ENCODE results near the gene GLG1. TPM values are rescaled to one million over a fixed set of nuclear protein-coding genes. Genes with fewer than 3 reads are reported as not detected.
"Not testable (repeated sequence)": the region's sequence is repeated elsewhere in the genome, so short reads cannot be mapped to it uniquely, and the experiment has no call there.

GLG1 gene
- total and polyA plus RNA-seq, 4 donors, result 24.6 to 156 (median 78.2) TPM

- H3K27ac ChIP-seq (ENCODE audit: low read depth in 1 of 2, low read length in 1 of 2), result no peak overlapping the region
- whole genome bisulfite sequencing, 2 donors, result 95 to 97% methylated on average over 5 of the region's 5 CpGs
- peaks cover 0 to 7% (median 2%) of the 10 kb centered on the region in 4 donors for H3K36me3 ChIP-seq (ENCODE audit: control insufficient read depth in 4 of 4, insufficient read depth in 4 of 4, low read length in 4 of 4)
- DNase-seq (no peak), ATAC-seq (ENCODE audit: insufficient read depth, low FRiP score) (no peak)
- no peak for TF ChIP-seq CTCF (IDR thresholded peaks at IDR 0.05; ENCODE audit: control extremely low read depth, extremely low read depth)
- peaks cover 0 to 6% (median 0%) of the 10 kb centered on the region in 5 donors for H3K4me1 ChIP-seq (ENCODE audit: control insufficient read depth in 5 of 5, insufficient read depth in 5 of 5, low read length in 5 of 5)
- H3K4me3 ChIP-seq, result no peak overlapping the region
- H3K9me3 ChIP-seq (ENCODE audit: control insufficient read depth in 4 of 4, insufficient read depth in 3 of 4, low read length in 3 of 4), result peaks cover 0 to 2% (median 1%) of the 10 kb centered on the region in 4 donors
- H3K9ac ChIP-seq (ENCODE audit: insufficient read depth in 1 of 2, low read length in 2 of 2), result no peak overlapping the region
- H3K27me3 ChIP-seq (ENCODE audit: control insufficient read depth in 3 of 3, insufficient read depth in 3 of 3, low read length in 2 of 3), result no peaks in the 10 kb centered on the region
Observed at GRCh38 chr16:74524117-74524516, 82.8 kb downstream of the GLG1 start.

GRCh38 chr16:74523706-74524105, 83.2 kb downstream of the GLG1 start:
- DNase-seq; H3K9me3 ChIP-seq (ENCODE audit: control insufficient read depth in 4 of 4, insufficient read depth in 3 of 4, low read length in 3 of 4); H3K36me3 ChIP-seq (ENCODE audit: control insufficient read depth in 4 of 4, insufficient read depth in 4 of 4, low read length in 4 of 4); H3K27ac ChIP-seq (ENCODE audit: low read depth in 1 of 2, low read length in 1 of 2); H3K4me3 ChIP-seq; ATAC-seq (ENCODE audit: insufficient read depth, low FRiP score); H3K27me3 ChIP-seq (ENCODE audit: control insufficient read depth in 3 of 3, insufficient read depth in 3 of 3, low read length in 2 of 3); H3K4me1 ChIP-seq (ENCODE audit: control insufficient read depth in 5 of 5, insufficient read depth in 5 of 5, low read length in 5 of 5); H3K9ac ChIP-seq (ENCODE audit: insufficient read depth in 1 of 2, low read length in 2 of 2): not testable (repeated sequence)
- 98% methylated on average over 3 of the region's 3 CpGs for WGBS, 2 donors

GRCh38 chr16:74522160-74522559, 84.8 kb downstream of the GLG1 start:
- peaks cover 0 to 5% (median 2%) of the 10 kb centered on the region in 4 donors for H3K36me3 ChIP-seq (ENCODE audit: control insufficient read depth in 4 of 4, insufficient read depth in 4 of 4, low read length in 4 of 4)
- no peak overlapping the region for H3K4me3 ChIP-seq
- no peaks in the 10 kb centered on the region for H3K27me3 ChIP-seq (ENCODE audit: control insufficient read depth in 3 of 3, insufficient read depth in 3 of 3, low read length in 2 of 3)
- 95 to 96% methylated on average over 6 of the region's 6 CpGs for WGBS, 2 donors
- ATAC-seq (ENCODE audit: insufficient read depth, low FRiP score) (no peak), DNase-seq (no peak)
- H3K4me1 ChIP-seq (ENCODE audit: control insufficient read depth in 5 of 5, insufficient read depth in 5 of 5, low read length in 5 of 5), result peaks cover 0 to 6% (median 0%) of the 10 kb centered on the region in 5 donors
- H3K9me3 ChIP-seq (ENCODE audit: control insufficient read depth in 4 of 4, insufficient read depth in 3 of 4, low read length in 3 of 4), result peaks cover 0 to 2% (median 1%) of the 10 kb centered on the region in 4 donors
- no peak overlapping the region for H3K27ac ChIP-seq (ENCODE audit: low read depth in 1 of 2, low read length in 1 of 2)
- no peak overlapping the region for H3K9ac ChIP-seq (ENCODE audit: insufficient read depth in 1 of 2, low read length in 2 of 2)
- TF ChIP-seq CTCF (IDR thresholded peaks at IDR 0.05; ENCODE audit: control extremely low read depth, extremely low read depth), result no peak

GRCh38 chr16:74521691-74522090, 85.2 kb downstream of the GLG1 start:
- no peak for TF ChIP-seq CTCF (IDR thresholded peaks at IDR 0.05; ENCODE audit: control extremely low read depth, extremely low read depth)
- H3K4me3 ChIP-seq, result no peak overlapping the region
- no peaks in the 10 kb centered on the region for H3K27me3 ChIP-seq (ENCODE audit: control insufficient read depth in 3 of 3, insufficient read depth in 3 of 3, low read length in 2 of 3)
- peaks cover 0 to 2% (median 1%) of the 10 kb centered on the region in 4 donors for H3K9me3 ChIP-seq (ENCODE audit: control insufficient read depth in 4 of 4, insufficient read depth in 3 of 4, low read length in 3 of 4)
- H3K27ac ChIP-seq (ENCODE audit: low read depth in 1 of 2, low read length in 1 of 2), result no peak overlapping the region
- H3K9ac ChIP-seq (ENCODE audit: insufficient read depth in 1 of 2, low read length in 2 of 2), result no peak overlapping the region
- H3K4me1 ChIP-seq (ENCODE audit: control insufficient read depth in 5 of 5, insufficient read depth in 5 of 5, low read length in 5 of 5), result peaks cover 0 to 6% (median 0%) of the 10 kb centered on the region in 5 donors
- 77 to 89% methylated on average over 4 of the region's 4 CpGs for WGBS, 2 donors
- no peak for ATAC-seq (ENCODE audit: insufficient read depth, low FRiP score)
- peak in 2 of 3 donors; percentile 10 to 15 for DNase-seq
- peaks cover 0 to 5% (median 2%) of the 10 kb centered on the region in 4 donors for H3K36me3 ChIP-seq (ENCODE audit: control insufficient read depth in 4 of 4, insufficient read depth in 4 of 4, low read length in 4 of 4)

GRCh38 chr16:74518934-74519333, 88.0 kb downstream of the GLG1 start:
- not testable (repeated sequence) for H3K27ac ChIP-seq (ENCODE audit: low read depth in 1 of 2, low read length in 1 of 2); H3K36me3 ChIP-seq (ENCODE audit: control insufficient read depth in 4 of 4, insufficient read depth in 4 of 4, low read length in 4 of 4); H3K9ac ChIP-seq (ENCODE audit: insufficient read depth in 1 of 2, low read length in 2 of 2); H3K9me3 ChIP-seq (ENCODE audit: control insufficient read depth in 4 of 4, insufficient read depth in 3 of 4, low read length in 3 of 4); H3K4me1 ChIP-seq (ENCODE audit: control insufficient read depth in 5 of 5, insufficient read depth in 5 of 5, low read length in 5 of 5); H3K27me3 ChIP-seq (ENCODE audit: control insufficient read depth in 3 of 3, insufficient read depth in 3 of 3, low read length in 2 of 3); ATAC-seq (ENCODE audit: insufficient read depth, low FRiP score); H3K4me3 ChIP-seq; DNase-seq
- WGBS, 2 donors, result 92 to 98% methylated on average over 1 of the region's 1 CpG

Measured in lung (tissue), 12 donors.